ENCODE measurements around the gene SEMA5B. TPM values are rescaled to one million over a fixed set of nuclear protein-coding genes. Genes with fewer than 3 reads are reported as not detected.

The SEMA5B gene
- total RNA-seq, 2 experiments from 2014 or later = not detected

DNA sequence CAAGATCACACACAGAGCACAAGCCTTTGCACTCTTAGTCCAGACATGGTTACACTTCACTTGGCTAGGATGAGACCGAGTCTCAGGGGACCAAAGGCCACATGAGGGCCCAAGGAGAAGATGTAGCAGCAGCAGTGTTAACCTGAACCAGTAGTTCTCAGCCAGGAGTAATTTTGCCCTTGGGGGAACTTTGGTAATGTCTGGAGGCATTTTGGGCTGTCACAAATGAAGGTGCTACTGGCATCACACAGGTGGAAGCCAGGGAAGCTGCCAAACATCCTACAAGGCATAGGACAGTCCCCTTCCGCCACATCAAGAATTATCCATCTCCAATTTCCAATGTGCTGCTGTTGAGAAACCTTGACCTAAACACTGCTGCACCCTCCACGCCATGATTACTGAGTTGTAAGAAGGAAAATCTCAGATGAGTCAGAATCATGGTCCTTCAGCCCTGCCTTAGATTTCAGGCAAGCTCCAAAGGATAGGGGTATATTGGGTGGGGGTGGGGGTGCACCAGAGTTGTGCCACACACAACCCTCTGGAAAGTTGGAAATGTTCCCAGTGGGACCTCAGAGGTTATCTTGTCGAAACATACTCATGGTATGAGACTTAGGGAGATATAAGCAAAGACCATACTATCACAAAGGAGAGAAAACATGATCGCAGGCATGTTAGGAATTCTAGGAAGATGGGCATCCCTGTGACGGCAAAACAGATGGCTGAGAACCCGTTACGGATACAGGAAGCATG is 36.2 kb downstream of the SEMA5B start:
- CTCF ChIA-PET = no interaction called here
- DNase-seq (no peak), ATAC-seq (no peak)
- POLR2A ChIA-PET = no interaction called here
- H3K27ac Mint-ChIP-seq = no peak overlapping the region
- intact Hi-C loops (cut with DNase I, micrococcal nuclease) = no loop called here
- no peaks in the 10 kb centered on the region for H3K9me3 Mint-ChIP-seq (ENCODE audit: low read depth)
- peaks cover 17% of the 10 kb centered on the region for H3K27me3 Mint-ChIP-seq
- H3K36me3 Mint-ChIP-seq (ENCODE audit: low read depth) = no peaks in the 10 kb centered on the region
- no peak overlapping the region for H3K4me3 Mint-ChIP-seq
- H3K4me1 Mint-ChIP-seq = no peaks in the 10 kb centered on the region

DNA sequence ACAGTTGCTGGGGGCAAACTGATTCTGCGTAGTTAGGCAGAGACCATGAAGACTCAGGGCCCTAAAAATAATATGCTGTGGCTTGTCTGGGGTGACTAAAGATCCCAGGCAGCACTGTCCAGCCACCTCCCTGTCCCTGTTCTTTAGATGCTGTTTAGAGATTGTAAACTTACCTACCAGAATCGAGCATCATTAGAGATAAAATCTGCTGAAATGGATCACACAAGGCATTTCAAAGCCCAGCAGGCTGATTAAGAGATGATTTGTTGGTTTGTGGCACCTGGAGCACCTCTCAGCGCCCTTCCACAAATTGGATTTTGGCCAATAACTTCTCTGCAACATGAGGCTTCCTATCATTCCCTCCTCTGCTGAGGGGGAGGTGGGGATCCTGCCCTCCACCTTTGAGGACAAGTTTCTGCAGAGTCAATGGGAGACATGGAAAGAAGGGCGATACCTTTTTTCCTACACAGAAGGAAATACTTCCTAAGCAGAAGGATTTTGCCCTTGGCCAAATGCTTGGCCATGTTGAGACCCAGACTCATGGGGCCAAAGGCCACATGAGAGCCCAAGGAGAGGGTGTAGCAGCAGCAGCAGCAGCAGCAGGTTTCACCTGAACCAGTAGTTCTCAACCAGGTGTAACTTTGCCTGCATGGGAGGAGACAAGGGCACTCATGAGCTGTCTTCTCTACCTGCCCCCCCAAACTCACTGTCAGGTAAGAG is 37.5 kb downstream of the SEMA5B start:
- CTCF ChIA-PET = no interaction called here
- no peak for DNase-seq
- POLR2A ChIA-PET = no interaction called here
- H3K36me3 Mint-ChIP-seq (ENCODE audit: low read depth) = no peaks in the 10 kb centered on the region
- H3K27ac Mint-ChIP-seq = no peak overlapping the region
- ATAC-seq = no peak
- intact Hi-C loops (cut with DNase I, micrococcal nuclease) = no loop called here
- H3K27me3 Mint-ChIP-seq = peaks cover 17% of the 10 kb centered on the region
- no peaks in the 10 kb centered on the region for H3K9me3 Mint-ChIP-seq (ENCODE audit: low read depth)
- no peaks in the 10 kb centered on the region for H3K4me1 Mint-ChIP-seq
- no peak overlapping the region for H3K4me3 Mint-ChIP-seq

DNA sequence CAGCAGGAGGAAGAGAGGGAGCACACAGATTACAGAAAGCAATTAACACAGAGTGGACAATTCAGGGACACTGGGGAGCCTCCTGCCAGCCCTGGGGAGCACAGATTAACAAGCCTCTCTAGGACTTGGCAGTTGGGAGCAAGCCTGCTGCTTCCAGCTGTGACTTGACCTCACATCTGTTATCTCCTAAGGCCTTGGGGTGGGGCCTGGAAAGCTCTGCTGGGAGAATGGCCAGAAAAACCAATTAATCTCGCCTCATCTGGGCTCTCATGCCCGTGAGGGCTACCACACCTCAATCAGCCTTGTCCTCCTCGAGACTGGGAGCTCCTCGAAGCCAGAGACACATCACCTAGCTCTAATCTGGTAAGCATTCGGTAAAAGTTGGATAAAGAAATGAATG is 39.1 kb downstream of the SEMA5B start:
- H3K27me3 Mint-ChIP-seq = peaks cover 15% of the 10 kb centered on the region
- no peaks in the 10 kb centered on the region for H3K4me1 Mint-ChIP-seq
- no peak overlapping the region for H3K27ac Mint-ChIP-seq
- intact Hi-C loops (cut with DNase I, micrococcal nuclease) = no loop called here
- no peaks in the 10 kb centered on the region for H3K9me3 Mint-ChIP-seq (ENCODE audit: low read depth)
- POLR2A ChIA-PET = no interaction called here
- no peaks in the 10 kb centered on the region for H3K36me3 Mint-ChIP-seq (ENCODE audit: low read depth)
- CTCF ChIA-PET = no interaction called here
- no peak overlapping the region for H3K4me3 Mint-ChIP-seq
- no peak for ATAC-seq
- no peak for DNase-seq

DNA sequence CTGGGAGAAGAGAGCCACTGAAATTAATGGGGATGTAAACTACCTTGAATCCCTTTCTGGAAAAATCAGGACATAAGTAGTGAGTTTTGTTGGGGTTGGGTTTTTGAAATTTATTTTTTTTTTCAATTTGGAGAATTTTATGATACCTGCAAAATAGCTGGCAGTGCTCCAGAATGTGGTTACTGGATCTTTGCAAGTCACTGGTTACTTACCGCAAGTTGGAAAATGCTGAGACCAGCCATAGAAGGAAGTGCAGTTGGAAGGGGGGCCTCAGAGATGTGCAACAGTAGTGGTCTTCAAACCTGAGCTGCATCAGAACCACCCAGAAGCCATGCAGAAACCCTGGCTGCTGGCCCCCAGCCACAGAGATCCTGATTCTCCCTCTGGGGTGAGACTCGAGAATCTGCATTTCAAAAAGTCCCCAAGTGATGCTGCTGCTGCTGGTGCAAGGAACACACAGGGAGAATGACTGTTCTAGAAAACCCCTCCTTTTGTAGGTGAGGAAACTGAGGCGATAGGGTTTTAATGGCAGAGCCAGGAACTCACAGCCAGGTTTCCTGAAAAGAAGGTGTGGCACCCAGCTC is 39.7 kb downstream of the SEMA5B start:
- H3K9me3 Mint-ChIP-seq (ENCODE audit: low read depth) = no peaks in the 10 kb centered on the region
- ChIA-PET CTCF (no interaction called here), POLR2A (no interaction called here)
- H3K4me3 Mint-ChIP-seq = no peak overlapping the region
- no peak overlapping the region for H3K27ac Mint-ChIP-seq
- DNase-seq (no peak), ATAC-seq (no peak)
- H3K27me3 Mint-ChIP-seq = peaks cover 10% of the 10 kb centered on the region
- intact Hi-C loops (cut with DNase I, micrococcal nuclease) = no loop called here
- H3K36me3 Mint-ChIP-seq (ENCODE audit: low read depth) = no peaks in the 10 kb centered on the region
- no peaks in the 10 kb centered on the region for H3K4me1 Mint-ChIP-seq

DNA sequence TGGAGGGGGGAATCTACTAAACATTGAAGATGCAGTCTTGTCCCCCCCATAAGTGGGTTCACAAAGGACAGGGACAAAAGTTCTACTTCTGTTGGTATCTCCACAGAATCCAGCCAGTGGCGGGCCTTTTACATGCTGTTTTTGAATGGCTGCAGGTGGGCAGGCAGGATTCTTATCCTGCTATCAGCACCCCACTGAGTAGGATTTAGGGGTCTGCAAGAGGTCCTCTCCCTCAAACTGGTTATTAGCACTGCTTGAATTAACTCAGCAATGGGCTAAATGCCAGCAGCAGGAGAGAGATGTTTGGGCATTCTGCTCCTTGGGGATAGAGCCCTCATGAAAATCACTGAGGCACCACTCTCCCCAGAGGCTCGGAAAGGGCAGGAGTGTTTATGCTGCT is 40.3 kb downstream of the SEMA5B start:
- intact Hi-C loops (cut with DNase I, micrococcal nuclease) = no loop called here
- POLR2A ChIA-PET = no interaction called here
- Mint-ChIP-seq H3K27me3 (peaks cover 6% of the 10 kb centered on the region), H3K9me3 (ENCODE audit: low read depth) (no peaks in the 10 kb centered on the region), H3K4me1 (no peaks in the 10 kb centered on the region), H3K4me3 (no peak overlapping the region), H3K36me3 (ENCODE audit: low read depth) (no peaks in the 10 kb centered on the region), H3K27ac (no peak overlapping the region)
- ATAC-seq (no peak), DNase-seq (no peak)
- CTCF ChIA-PET = interaction anchor here (0.6 kb wide), 1 partner anchor 219 kb away, joined by 4 read pairs; no protein-coding TSS in a partner anchor

DNA sequence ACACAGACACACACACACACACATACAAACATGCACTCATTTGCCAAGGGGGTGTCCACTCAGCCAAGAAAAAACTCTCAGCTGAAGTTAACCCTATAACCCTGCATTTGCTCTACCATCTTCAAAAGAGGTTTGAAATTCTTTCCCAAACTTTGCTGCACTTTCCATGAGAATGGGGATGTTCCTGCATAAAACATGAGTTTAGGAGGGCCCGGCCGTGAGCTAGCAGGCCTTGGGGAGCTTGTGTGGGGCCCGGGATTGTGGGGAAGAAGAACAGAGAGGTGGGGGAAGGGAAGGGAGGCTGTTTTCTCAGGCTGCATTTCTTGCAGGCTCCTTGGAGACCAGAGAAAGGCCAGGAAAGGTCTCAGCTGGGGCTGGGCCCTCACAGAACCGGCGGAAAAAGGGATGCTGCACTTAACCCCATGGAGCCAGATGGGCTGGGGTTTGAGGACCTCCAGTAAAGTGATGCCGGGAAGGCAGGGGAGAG is 40.8 kb downstream of the SEMA5B start:
- no peaks in the 10 kb centered on the region for H3K9me3 Mint-ChIP-seq (ENCODE audit: low read depth)
- H3K36me3 Mint-ChIP-seq (ENCODE audit: low read depth) = no peaks in the 10 kb centered on the region
- no peaks in the 10 kb centered on the region for H3K4me1 Mint-ChIP-seq
- no peak overlapping the region for H3K4me3 Mint-ChIP-seq
- intact Hi-C loops (cut with DNase I, micrococcal nuclease) = no loop called here
- DNase-seq (no peak), ATAC-seq (no peak)
- no peak overlapping the region for H3K27ac Mint-ChIP-seq
- ChIA-PET POLR2A (no interaction called here), CTCF (interaction anchor here (0.6 kb wide), 1 partner anchor 218 kb away, joined by 4 read pairs; no protein-coding TSS in a partner anchor)
- H3K27me3 Mint-ChIP-seq = peaks cover 6% of the 10 kb centered on the region

DNA sequence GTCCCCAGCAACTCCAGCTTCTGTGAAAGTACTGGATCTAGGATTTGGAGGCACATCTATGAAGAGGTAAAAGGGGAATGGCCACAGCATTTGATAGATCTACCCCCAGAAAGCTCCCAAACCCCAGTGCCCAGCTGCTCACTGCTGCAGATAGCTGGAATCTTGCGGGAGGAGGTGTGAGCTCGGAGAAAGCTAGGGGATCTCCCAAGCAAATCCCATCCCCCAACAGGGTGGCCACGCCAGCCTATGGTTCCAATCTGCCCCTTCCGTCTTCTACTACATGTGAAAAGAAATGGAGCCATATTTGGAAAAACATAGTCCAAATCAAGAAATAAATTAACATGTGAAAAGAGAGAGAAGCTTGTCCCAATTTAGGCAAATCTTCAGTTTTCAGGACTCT is 42.0 kb downstream of the SEMA5B start:
- no peak for ATAC-seq
- no peak for DNase-seq
- POLR2A ChIA-PET = interaction anchor here (0.8 kb wide), 1 partner anchor 288 kb away, joined by 3 read pairs; no protein-coding TSS in a partner anchor
- Mint-ChIP-seq H3K36me3 (ENCODE audit: low read depth) (no peaks in the 10 kb centered on the region), H3K4me1 (no peaks in the 10 kb centered on the region), H3K27ac (no peak overlapping the region), H3K4me3 (no peak overlapping the region), H3K27me3 (peaks cover 2% of the 10 kb centered on the region), H3K9me3 (ENCODE audit: low read depth) (no peaks in the 10 kb centered on the region)
- CTCF ChIA-PET = interaction anchor here (0.6 to 0.8 kb wide), 2 partner anchors 62 to 419 kb away, joined by 3 read pairs; no protein-coding TSS in a partner anchor
- intact Hi-C loops (cut with DNase I, micrococcal nuclease) = no loop called here

DNA sequence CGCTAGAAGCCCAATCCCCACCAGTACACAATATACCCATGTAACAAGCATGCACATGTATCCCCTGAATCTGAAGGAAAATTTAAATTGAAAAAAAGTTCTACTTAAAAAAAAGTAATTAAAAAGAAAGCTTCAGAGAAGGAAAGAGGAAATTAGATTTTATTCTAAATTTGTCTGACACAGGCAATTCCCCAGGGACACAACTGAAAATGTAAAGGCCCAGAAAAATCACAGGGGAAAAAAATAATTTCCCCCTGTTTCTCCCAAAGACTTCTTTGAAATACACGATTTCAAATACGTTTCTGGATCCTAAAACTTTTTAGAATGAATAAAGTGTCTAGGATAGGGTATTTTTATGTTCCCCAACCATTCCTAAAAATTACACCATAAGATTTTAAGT is 42.9 kb downstream of the SEMA5B start:
- intact Hi-C loops (cut with DNase I, micrococcal nuclease) = no loop called here
- Mint-ChIP-seq H3K27ac (no peak overlapping the region), H3K36me3 (ENCODE audit: low read depth) (no peaks in the 10 kb centered on the region), H3K4me3 (no peak overlapping the region), H3K27me3 (peaks cover 2% of the 10 kb centered on the region), H3K4me1 (no peaks in the 10 kb centered on the region), H3K9me3 (ENCODE audit: low read depth) (no peaks in the 10 kb centered on the region)
- ChIA-PET POLR2A (no interaction called here), CTCF (no interaction called here)
- no peak for ATAC-seq
- DNase-seq = no peak

DNA sequence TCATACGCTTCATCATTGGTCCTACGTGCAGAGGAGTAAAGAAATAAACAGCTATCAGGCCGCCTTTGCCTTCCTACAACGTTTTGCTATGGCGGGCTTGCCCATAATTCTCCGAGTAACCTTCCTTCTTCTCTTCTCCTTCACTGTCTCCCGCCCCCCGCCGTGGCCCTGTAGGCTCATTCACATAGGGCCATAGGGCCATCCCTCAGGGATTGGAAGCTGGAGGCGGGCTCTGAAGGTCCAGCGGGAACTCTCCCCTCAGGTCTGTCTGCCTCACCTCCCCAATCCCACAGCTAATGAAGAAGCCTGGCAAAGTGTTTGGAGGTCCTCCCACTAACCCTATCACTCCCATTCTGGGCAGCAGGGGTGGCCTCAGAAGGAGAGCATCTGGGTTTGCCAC is 43.6 kb downstream of the SEMA5B start:
- intact Hi-C loops (cut with DNase I, micrococcal nuclease) = no loop called here
- Mint-ChIP-seq H3K27me3 (peaks cover 2% of the 10 kb centered on the region), H3K27ac (no peak overlapping the region), H3K9me3 (ENCODE audit: low read depth) (no peaks in the 10 kb centered on the region), H3K4me3 (no peak overlapping the region), H3K36me3 (ENCODE audit: low read depth) (no peaks in the 10 kb centered on the region), H3K4me1 (no peaks in the 10 kb centered on the region)
- ChIA-PET CTCF (no interaction called here), POLR2A (no interaction called here)
- ATAC-seq (no peak), DNase-seq (no peak)

DNA sequence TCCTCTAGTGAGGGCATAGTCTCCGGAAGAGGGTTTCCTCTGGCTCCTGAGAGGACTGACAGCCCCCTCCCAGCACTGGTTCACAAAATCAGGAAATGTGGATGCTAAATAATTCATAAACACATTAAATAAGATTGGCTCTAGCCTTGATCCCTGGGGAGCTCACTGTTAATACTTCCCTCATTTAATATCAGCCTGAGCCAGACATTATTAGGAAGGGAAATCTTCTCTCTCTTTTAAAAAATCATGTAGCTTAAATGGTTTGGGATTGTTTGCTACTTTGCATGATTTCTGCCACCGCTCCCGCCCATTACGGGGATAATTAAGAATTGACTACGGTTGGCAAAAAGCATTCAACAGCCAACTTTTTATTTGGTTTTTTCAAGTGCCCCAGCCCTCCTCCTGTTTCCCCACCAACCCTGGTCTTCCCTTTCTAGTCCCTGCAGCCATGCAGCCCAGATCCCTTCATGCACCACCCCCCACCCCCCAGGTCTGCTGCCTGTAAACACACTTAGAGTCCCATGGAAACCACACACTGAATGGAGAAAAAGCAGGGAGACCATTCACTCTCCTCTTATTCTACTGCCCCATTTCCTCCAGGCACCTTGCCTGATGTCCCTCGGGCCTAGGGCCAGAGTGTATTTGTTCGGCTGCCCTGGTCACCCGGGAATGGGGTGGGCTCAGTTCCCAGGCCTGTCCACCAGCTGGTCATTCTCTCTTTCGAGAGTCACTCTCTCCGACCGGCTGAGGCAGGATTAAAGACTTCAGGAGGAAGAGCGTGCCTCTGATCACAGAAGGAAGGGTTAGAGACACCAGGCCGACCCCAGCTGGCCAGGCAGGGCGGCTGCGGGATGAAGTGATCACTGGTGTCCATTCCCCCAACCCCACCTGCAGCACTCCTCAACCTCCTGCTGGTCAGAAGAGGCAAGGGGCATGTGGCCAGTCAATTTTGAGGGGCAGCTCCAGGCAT is 45.1 kb downstream of the SEMA5B start:
- no peak for DNase-seq
- ChIA-PET CTCF (interaction anchor here (0.7 to 0.9 kb wide), 2 partner anchors 9 to 73 kb away, joined by 4 read pairs; no protein-coding TSS in a partner anchor), POLR2A (no interaction called here)
- no peaks in the 10 kb centered on the region for H3K36me3 Mint-ChIP-seq (ENCODE audit: low read depth)
- H3K4me1 Mint-ChIP-seq = no peaks in the 10 kb centered on the region
- no peak overlapping the region for H3K4me3 Mint-ChIP-seq
- H3K9me3 Mint-ChIP-seq (ENCODE audit: low read depth) = no peaks in the 10 kb centered on the region
- H3K27me3 Mint-ChIP-seq = no peaks in the 10 kb centered on the region
- no peak overlapping the region for H3K27ac Mint-ChIP-seq
- ATAC-seq = no peak
- intact Hi-C loops (cut with DNase I, micrococcal nuclease) = no loop called here

DNA sequence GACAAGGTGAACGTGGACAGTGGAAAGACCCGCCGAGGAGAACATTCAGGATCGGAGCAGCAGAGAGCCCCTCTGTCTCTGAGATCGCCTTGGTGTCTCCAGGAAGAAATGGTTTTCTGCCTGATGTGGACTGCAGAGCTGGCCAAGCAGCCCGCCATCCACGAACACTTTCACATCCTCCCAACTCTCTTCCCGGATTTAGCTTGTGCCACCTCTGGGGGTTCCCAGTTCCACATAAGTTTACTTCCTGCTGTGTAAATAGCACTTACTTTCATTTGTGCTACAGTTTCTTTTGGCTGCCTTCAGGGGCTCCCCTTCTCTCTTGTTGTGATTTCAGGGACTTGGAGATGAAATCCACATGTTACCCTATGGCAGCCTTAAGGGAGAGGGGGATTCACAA is 48.4 kb downstream of the SEMA5B start:
- peaks cover 15% of the 10 kb centered on the region for H3K4me1 Mint-ChIP-seq
- ATAC-seq (no peak), DNase-seq (no peak)
- POLR2A ChIA-PET = no interaction called here
- peaks cover 4% of the 10 kb centered on the region for H3K27me3 Mint-ChIP-seq
- intact Hi-C loops (cut with DNase I, micrococcal nuclease) = no loop called here
- H3K27ac Mint-ChIP-seq = no peak overlapping the region
- H3K36me3 Mint-ChIP-seq (ENCODE audit: low read depth) = no peaks in the 10 kb centered on the region
- CTCF ChIA-PET = interaction anchor here (1.2 kb wide), 1 partner anchor 663 kb away, joined by 3 read pairs; no protein-coding TSS in a partner anchor
- H3K4me3 Mint-ChIP-seq = no peak overlapping the region
- H3K9me3 Mint-ChIP-seq (ENCODE audit: low read depth) = no peaks in the 10 kb centered on the region

All from activated CD4-positive, alpha-beta T cell treated with anti-CD3 and anti-CD28 coated beads for 36 hours (primary cell).